Measurements from ENCODE around the gene LIPA. TPM values are rescaled to one million over a fixed set of nuclear protein-coding genes. Genes with fewer than 3 reads are reported as not detected.

LIPA gene
- total RNA-seq, 1 experiment from 2014 or later: 47.3 TPM

DNA sequence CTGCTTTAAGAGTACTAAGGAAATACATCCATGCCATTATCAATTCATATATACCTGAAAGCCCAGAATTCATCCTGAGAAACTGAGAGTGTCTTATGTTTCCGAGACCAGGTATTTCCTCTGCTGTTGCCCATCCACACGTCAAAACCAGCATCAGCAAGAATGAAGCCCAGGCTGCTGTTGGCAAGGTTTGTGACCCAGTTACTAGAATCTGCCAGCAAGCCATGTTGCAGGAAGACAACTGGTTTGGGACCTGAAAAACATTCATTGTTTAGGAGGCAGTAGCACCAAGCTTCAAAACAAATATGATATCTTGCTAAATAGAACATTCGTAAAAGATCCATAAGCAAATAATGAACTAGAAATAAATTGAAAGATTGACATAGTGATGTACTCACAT, 23.4 kb downstream of the LIPA start (continued):
- TF ChIP-seq KAT7 (CRISPR knock-in tag; IDR thresholded peaks at IDR 0.05; ENCODE audit: borderline replicate concordance) (no peak), SMAD4 (CRISPR knock-in tag; IDR thresholded peaks at IDR 0.05) (no peak), NFYB (CRISPR knock-in tag; conservative IDR thresholded peaks at IDR 0.05; ENCODE audit: low read depth) (no peak)
- TF ChIP-seq, protein P1, sequence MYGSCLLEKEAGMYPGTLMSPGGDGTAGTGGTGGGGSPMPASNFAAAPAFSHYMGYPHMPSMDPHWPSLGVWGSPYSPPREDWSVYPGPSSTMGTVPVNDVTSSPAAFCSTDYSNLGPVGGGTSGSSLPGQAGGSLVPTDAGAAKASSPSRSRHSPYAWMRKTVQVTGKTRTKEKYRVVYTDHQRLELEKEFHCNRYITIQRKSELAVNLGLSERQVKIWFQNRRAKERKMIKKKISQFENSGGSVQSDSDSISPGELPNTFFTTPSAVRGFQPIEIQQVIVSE (CRISPR knock-in tag; IDR thresholded peaks at IDR 0.05; ENCODE audit: borderline replicate concordance): no peak
- TF ChIP-seq, protein P2, sequence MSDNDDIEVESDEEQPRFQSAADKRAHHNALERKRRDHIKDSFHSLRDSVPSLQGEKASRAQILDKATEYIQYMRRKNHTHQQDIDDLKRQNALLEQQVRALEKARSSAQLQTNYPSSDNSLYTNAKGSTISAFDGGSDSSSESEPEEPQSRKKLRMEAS (CRISPR knock-in tag; IDR thresholded peaks at IDR 0.05): no peak
- TF ChIP-seq, protein P3, sequence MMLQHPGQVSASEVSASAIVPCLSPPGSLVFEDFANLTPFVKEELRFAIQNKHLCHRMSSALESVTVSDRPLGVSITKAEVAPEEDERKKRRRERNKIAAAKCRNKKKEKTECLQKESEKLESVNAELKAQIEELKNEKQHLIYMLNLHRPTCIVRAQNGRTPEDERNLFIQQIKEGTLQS (CRISPR knock-in tag; conservative IDR thresholded peaks at IDR 0.05): no peak

DNA sequence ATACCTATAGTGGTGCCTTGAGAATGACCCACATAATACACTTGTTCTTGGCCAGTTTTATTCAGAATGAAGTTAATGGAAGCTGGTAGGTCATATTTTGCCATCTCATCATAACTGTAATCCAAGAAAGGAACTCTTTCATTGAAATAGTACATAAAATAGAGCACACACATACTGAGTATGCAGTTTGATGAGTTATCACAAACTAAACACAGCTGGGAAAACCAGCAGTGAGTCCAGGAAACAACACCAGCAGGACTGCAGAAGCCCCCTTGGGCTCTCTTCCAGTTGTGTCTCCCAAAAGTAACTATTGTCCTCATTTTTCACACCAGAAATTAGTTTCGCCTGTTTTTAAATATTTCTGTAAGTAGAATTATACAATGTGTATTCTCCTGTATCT, 24.7 kb downstream of the LIPA start:
- POLR2A ChIA-PET: no interaction called here
- peaks cover 64% of the 10 kb centered on the region for H3K36me3 Mint-ChIP-seq
- ATAC-seq (no peak), DNase-seq (ENCODE audit: low spot score) (no peak)
- CTCF ChIA-PET: no interaction called here
- H3K4me3 Mint-ChIP-seq: no peak overlapping the region
- H3K27ac Mint-ChIP-seq: no peak overlapping the region
- peaks cover 29% of the 10 kb centered on the region for H3K9me3 Mint-ChIP-seq
- peaks cover 19% of the 10 kb centered on the region for H3K4me1 Mint-ChIP-seq
- TF ChIP-seq ZNF263 (CRISPR knock-in tag; IDR thresholded peaks at IDR 0.05; ENCODE audit: low read depth) (no peak), OVOL2 (CRISPR knock-in tag; IDR thresholded peaks at IDR 0.05; ENCODE audit: borderline replicate concordance) (no peak), FOXP1 (CRISPR knock-in tag; IDR thresholded peaks at IDR 0.05; ENCODE audit: borderline replicate concordance) (no peak), EMX1 (CRISPR knock-in tag; IDR thresholded peaks at IDR 0.05) (no peak), ZNF138 (CRISPR knock-in tag; conservative IDR thresholded peaks at IDR 0.05) (no peak), NR2C2 (CRISPR knock-in tag; IDR thresholded peaks at IDR 0.05) (no peak), NR1H2 (CRISPR knock-in tag; IDR thresholded peaks at IDR 0.05) (no peak)
- TF ChIP-seq, protein P4, sequence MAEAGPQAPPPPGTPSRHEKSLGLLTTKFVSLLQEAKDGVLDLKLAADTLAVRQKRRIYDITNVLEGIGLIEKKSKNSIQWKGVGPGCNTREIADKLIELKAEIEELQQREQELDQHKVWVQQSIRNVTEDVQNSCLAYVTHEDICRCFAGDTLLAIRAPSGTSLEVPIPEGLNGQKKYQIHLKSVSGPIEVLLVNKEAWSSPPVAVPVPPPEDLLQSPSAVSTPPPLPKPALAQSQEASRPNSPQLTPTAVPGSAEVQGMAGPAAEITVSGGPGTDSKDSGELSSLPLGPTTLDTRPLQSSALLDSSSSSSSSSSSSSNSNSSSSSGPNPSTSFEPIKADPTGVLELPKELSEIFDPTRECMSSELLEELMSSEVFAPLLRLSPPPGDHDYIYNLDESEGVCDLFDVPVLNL (CRISPR knock-in tag; IDR thresholded peaks at IDR 0.05; ENCODE audit: borderline replicate concordance, low read depth): no peak
- TF ChIP-seq, protein P5, sequence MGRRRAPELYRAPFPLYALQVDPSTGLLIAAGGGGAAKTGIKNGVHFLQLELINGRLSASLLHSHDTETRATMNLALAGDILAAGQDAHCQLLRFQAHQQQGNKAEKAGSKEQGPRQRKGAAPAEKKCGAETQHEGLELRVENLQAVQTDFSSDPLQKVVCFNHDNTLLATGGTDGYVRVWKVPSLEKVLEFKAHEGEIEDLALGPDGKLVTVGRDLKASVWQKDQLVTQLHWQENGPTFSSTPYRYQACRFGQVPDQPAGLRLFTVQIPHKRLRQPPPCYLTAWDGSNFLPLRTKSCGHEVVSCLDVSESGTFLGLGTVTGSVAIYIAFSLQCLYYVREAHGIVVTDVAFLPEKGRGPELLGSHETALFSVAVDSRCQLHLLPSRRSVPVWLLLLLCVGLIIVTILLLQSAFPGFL (CRISPR knock-in tag; IDR thresholded peaks at IDR 0.05; ENCODE audit: borderline replicate concordance): no peak
- TF ChIP-seq, protein P6, sequence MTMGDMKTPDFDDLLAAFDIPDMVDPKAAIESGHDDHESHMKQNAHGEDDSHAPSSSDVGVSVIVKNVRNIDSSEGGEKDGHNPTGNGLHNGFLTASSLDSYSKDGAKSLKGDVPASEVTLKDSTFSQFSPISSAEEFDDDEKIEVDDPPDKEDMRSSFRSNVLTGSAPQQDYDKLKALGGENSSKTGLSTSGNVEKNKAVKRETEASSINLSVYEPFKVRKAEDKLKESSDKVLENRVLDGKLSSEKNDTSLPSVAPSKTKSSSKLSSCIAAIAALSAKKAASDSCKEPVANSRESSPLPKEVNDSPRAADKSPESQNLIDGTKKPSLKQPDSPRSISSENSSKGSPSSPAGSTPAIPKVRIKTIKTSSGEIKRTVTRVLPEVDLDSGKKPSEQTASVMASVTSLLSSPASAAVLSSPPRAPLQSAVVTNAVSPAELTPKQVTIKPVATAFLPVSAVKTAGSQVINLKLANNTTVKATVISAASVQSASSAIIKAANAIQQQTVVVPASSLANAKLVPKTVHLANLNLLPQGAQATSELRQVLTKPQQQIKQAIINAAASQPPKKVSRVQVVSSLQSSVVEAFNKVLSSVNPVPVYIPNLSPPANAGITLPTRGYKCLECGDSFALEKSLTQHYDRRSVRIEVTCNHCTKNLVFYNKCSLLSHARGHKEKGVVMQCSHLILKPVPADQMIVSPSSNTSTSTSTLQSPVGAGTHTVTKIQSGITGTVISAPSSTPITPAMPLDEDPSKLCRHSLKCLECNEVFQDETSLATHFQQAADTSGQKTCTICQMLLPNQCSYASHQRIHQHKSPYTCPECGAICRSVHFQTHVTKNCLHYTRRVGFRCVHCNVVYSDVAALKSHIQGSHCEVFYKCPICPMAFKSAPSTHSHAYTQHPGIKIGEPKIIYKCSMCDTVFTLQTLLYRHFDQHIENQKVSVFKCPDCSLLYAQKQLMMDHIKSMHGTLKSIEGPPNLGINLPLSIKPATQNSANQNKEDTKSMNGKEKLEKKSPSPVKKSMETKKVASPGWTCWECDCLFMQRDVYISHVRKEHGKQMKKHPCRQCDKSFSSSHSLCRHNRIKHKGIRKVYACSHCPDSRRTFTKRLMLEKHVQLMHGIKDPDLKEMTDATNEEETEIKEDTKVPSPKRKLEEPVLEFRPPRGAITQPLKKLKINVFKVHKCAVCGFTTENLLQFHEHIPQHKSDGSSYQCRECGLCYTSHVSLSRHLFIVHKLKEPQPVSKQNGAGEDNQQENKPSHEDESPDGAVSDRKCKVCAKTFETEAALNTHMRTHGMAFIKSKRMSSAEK (CRISPR knock-in tag; IDR thresholded peaks at IDR 0.05; ENCODE audit: borderline replicate concordance): no peak
- TF ChIP-seq, protein P7, sequence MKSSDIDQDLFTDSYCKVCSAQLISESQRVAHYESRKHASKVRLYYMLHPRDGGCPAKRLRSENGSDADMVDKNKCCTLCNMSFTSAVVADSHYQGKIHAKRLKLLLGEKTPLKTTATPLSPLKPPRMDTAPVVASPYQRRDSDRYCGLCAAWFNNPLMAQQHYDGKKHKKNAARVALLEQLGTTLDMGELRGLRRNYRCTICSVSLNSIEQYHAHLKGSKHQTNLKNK (CRISPR knock-in tag; IDR thresholded peaks at IDR 0.05): no peak
- TF ChIP-seq, protein P8, sequence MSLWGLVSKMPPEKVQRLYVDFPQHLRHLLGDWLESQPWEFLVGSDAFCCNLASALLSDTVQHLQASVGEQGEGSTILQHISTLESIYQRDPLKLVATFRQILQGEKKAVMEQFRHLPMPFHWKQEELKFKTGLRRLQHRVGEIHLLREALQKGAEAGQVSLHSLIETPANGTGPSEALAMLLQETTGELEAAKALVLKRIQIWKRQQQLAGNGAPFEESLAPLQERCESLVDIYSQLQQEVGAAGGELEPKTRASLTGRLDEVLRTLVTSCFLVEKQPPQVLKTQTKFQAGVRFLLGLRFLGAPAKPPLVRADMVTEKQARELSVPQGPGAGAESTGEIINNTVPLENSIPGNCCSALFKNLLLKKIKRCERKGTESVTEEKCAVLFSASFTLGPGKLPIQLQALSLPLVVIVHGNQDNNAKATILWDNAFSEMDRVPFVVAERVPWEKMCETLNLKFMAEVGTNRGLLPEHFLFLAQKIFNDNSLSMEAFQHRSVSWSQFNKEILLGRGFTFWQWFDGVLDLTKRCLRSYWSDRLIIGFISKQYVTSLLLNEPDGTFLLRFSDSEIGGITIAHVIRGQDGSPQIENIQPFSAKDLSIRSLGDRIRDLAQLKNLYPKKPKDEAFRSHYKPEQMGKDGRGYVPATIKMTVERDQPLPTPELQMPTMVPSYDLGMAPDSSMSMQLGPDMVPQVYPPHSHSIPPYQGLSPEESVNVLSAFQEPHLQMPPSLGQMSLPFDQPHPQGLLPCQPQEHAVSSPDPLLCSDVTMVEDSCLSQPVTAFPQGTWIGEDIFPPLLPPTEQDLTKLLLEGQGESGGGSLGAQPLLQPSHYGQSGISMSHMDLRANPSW (CRISPR knock-in tag; conservative IDR thresholded peaks at IDR 0.05; ENCODE audit: low read depth): no peak
- TF ChIP-seq, protein P3 (CRISPR knock-in tag; conservative IDR thresholded peaks at IDR 0.05): no peak
- H3K27me3 Mint-ChIP-seq (ENCODE audit: low read depth): no peaks in the 10 kb centered on the region
